22Rv1 (cell line): ENCODE data around the gene SSBP2.

Experiments
- ZFX ChIP-seq: fragments of 450-650 bp; IDR thresholded peaks from 2 replicates; pipeline ENCODE4 v1.6.1; 2017; ENCODE audit warnings: antibody characterized with exemption, borderline replicate concordance
- TF ChIP-seq, protein P1 (sequence below): fragments of 450-650 bp; IDR thresholded peaks from 2 replicates; pipeline ENCODE4 v1.5.1; 2017; ENCODE audit warnings: mild to moderate bottlenecking

DNA sequence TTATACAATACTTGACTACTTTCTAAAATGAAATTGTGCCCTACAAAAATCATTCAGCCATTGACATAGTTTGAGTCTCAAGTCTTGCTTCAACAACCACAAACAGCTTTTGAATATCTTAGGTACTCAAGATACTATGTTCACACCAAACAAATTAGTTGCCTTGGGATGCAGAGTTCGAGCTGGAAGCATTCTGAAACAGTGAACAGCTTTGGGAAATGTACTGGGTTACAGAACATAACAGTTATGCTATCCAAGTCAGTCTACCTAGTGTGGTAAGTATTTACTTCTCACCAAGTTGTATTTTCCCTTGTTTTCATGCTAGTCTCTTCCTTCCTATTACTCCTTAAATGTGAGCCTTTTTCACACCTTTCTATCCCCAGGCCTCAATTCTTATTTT lies 143.2 kb downstream of the SSBP2 start:
- TF ChIP-seq, protein P1, sequence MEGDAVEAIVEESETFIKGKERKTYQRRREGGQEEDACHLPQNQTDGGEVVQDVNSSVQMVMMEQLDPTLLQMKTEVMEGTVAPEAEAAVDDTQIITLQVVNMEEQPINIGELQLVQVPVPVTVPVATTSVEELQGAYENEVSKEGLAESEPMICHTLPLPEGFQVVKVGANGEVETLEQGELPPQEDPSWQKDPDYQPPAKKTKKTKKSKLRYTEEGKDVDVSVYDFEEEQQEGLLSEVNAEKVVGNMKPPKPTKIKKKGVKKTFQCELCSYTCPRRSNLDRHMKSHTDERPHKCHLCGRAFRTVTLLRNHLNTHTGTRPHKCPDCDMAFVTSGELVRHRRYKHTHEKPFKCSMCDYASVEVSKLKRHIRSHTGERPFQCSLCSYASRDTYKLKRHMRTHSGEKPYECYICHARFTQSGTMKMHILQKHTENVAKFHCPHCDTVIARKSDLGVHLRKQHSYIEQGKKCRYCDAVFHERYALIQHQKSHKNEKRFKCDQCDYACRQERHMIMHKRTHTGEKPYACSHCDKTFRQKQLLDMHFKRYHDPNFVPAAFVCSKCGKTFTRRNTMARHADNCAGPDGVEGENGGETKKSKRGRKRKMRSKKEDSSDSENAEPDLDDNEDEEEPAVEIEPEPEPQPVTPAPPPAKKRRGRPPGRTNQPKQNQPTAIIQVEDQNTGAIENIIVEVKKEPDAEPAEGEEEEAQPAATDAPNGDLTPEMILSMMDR = no peak
- no peak for TF ChIP-seq ZFX
